Measurements from ENCODE around the gene TIMM17A. TPM values are rescaled to one million over a fixed set of nuclear protein-coding genes. Genes with fewer than 3 reads are reported as not detected.

Gene TIMM17A
- polyA plus RNA-seq, 1 donor (not counting 4 experiments of a cell fraction or from before 2014, with no cell fraction given), result 116 TPM

Small RNA genes within 50 kb of the gene (small RNA-seq; reads per million reads assigned to genes)
- 0 to 0.25 (median 0) reads per million in 3 experiments for gene MIR6740 (ENCODE audit: insufficient read length in 3 of 3, low read depth in 3 of 3, low replicate concordance in 1 of 3)
- 0 reads per million in 3 experiments for gene RF00156 (ENCODE audit: insufficient read length in 3 of 3, low read depth in 3 of 3, low replicate concordance in 1 of 3)

Other genes starting within 250 kb of the TIMM17A start
- gene IPO9, start 126.3 kb upstream of the TIMM17A start, polyA plus RNA-seq, result 32.5 to 38.9 TPM (median 35.8 TPM) in 3 replicates
- 2.2 to 5.8 TPM (median 4.0 TPM) in 3 replicates for gene SHISA4, start 66.6 kb upstream of the TIMM17A start, polyA plus RNA-seq
- gene LMOD1, start 9.0 kb upstream of the TIMM17A start, polyA plus RNA-seq, result 0.01 TPM in 1 of 3 replicates, not detected in the others
- gene RNPEP, start 27.1 kb downstream of the TIMM17A start, polyA plus RNA-seq, result 35.4 to 63.0 TPM (median 59.8 TPM) in 3 replicates
- gene ELF3, start 55.1 kb downstream of the TIMM17A start, polyA plus RNA-seq, result 0.23 to 1.1 TPM (median 0.51 TPM) in 3 replicates
- gene GPR37L1, start 167.4 kb downstream of the TIMM17A start, polyA plus RNA-seq, result 0.01 TPM in 2 of 3 replicates, not detected in the other
- 48.4 to 64.0 TPM (median 58.6 TPM) in 3 replicates for gene ARL8A, start 189.2 kb downstream of the TIMM17A start, polyA plus RNA-seq
- gene PTPN7, start 205.1 kb downstream of the TIMM17A start, polyA plus RNA-seq, result 0.06 to 0.10 TPM in 2 of 3 replicates, not detected in the other
- gene LGR6, start 238.3 kb downstream of the TIMM17A start, polyA plus RNA-seq, result 0.39 to 1.5 TPM (median 0.42 TPM) in 3 replicates